H9 (cell line): ENCODE measurements around the gene GTF2F2. TPM values are rescaled to one million over a fixed set of nuclear protein-coding genes. Genes with fewer than 3 reads are reported as not detected.

Experiments
- DNase-seq: peaks from one replicate; pipeline ENCODE4 v3.0.0-alpha.2; 2017
- H2AFZ ChIP-seq: one replicate; pipeline ENCODE4 v1.6.1; 2013; ENCODE audit warnings: mild to moderate bottlenecking, low read length, control low read depth, moderate library complexity
- H2AK5ac ChIP-seq: 2 replicates; pipeline ENCODE4 v1.6.1; 2013; ENCODE audit warnings: low read length, control low read depth, mixed read lengths; ENCODE audit not compliant: insufficient read length
- H2BK120ac ChIP-seq: one replicate; pipeline ENCODE4 v1.6.1; 2013; ENCODE audit warnings: low read depth, mild to moderate bottlenecking, low read length, control low read depth, inconsistent platforms; ENCODE audit not compliant: poor library complexity, severe bottlenecking
- H2BK12ac ChIP-seq: 2 replicates; pipeline ENCODE4 v1.6.1; 2013; ENCODE audit warnings: low read length, control low read depth, mixed read lengths, low read depth; ENCODE audit not compliant: insufficient read length
- H2BK15ac ChIP-seq: 2 replicates; pipeline ENCODE4 v1.6.1; 2013; ENCODE audit warnings: low read depth, low read length, control low read depth
- H2BK20ac ChIP-seq: one replicate; pipeline ENCODE4 v1.6.1; 2013; ENCODE audit warnings: low read depth, mild to moderate bottlenecking, low read length, control low read depth, inconsistent platforms; ENCODE audit not compliant: poor library complexity, severe bottlenecking
- H2BK5ac ChIP-seq: 2 replicates; pipeline ENCODE4 v1.6.1; 2013; ENCODE audit warnings: low read length, control low read depth, mixed read lengths; ENCODE audit not compliant: insufficient read length
- H3K14ac ChIP-seq: 2 replicates; pipeline ENCODE4 v1.6.1; 2013; ENCODE audit warnings: low read length, control low read depth; ENCODE audit not compliant: insufficient read depth
- H3K18ac ChIP-seq: 2 replicates; pipeline ENCODE4 v1.6.1; 2013; ENCODE audit warnings: low read depth, mild to moderate bottlenecking, mixed read lengths, low read length, control low read depth; ENCODE audit not compliant: insufficient read length
- H3K23ac ChIP-seq: 2 replicates; pipeline ENCODE4 v1.6.1; 2013; ENCODE audit warnings: low read length, control low read depth, mixed read lengths, low read depth; ENCODE audit not compliant: insufficient read length
- H3K23me2 ChIP-seq: 2 replicates; pipeline ENCODE4 v1.6.1; 2013; ENCODE audit warnings: low read depth, mild to moderate bottlenecking, mixed read lengths, low read length, control low read depth; ENCODE audit not compliant: insufficient read length, poor library complexity, severe bottlenecking
- H3K27ac ChIP-seq: 2 replicates; pipeline ENCODE4 v1.5.1; 2013; ENCODE audit warnings: low read length, control low read depth, mixed read lengths, low read depth; ENCODE audit not compliant: insufficient read length
- H3K27me3 ChIP-seq: 2 replicates; pipeline ENCODE4 v1.6.1; 2013; ENCODE audit warnings: low read length, control low read depth, inconsistent platforms; ENCODE audit not compliant: insufficient read depth
- H3K4ac ChIP-seq: 2 replicates; pipeline ENCODE4 v1.6.1; 2013; ENCODE audit warnings: low read depth, mild to moderate bottlenecking, control low read depth, inconsistent platforms, low read length, moderate library complexity
- H3K4me1 ChIP-seq: 2 replicates; pipeline ENCODE4 v1.6.1; 2013; ENCODE audit warnings: low read length, control low read depth, inconsistent platforms; ENCODE audit not compliant: insufficient read depth
- H3K4me2 ChIP-seq: 2 replicates; pipeline ENCODE4 v1.6.1; 2013; ENCODE audit warnings: low read length, control low read depth, mixed read lengths; ENCODE audit not compliant: insufficient read length, insufficient read depth
- H3K56ac ChIP-seq: 2 replicates; pipeline ENCODE4 v1.6.1; 2013; ENCODE audit warnings: low read depth, mild to moderate bottlenecking, mixed read lengths, low read length, control low read depth; ENCODE audit not compliant: insufficient read length
- H3K79me1 ChIP-seq: 2 replicates; pipeline ENCODE4 v1.6.1; 2013; ENCODE audit warnings: low read depth, mild to moderate bottlenecking, moderate library complexity, low read length, control low read depth, inconsistent platforms; ENCODE audit not compliant: insufficient read depth, poor library complexity, severe bottlenecking
- H3K79me2 ChIP-seq: 2 replicates; pipeline ENCODE4 v1.6.1; 2013; ENCODE audit warnings: low read length, control low read depth, inconsistent platforms; ENCODE audit not compliant: insufficient read depth
- H3K9ac ChIP-seq: 2 replicates; pipeline ENCODE4 v1.6.1; 2013; ENCODE audit warnings: low read length, control low read depth, mixed read lengths; ENCODE audit not compliant: insufficient read length; ENCODE audit errors: extremely low read depth
- H3K9me3 ChIP-seq: one replicate; pipeline ENCODE4 v1.6.1; 2013; ENCODE audit warnings: low read depth, low read length, inconsistent platforms; ENCODE audit not compliant: control insufficient read depth
- H3T11ph ChIP-seq: one replicate; pipeline ENCODE4 v1.6.1; 2013; ENCODE audit warnings: mild to moderate bottlenecking, low read length, control low read depth, inconsistent platforms
- H4K20me1 ChIP-seq: one replicate; pipeline ENCODE4 v1.6.1; 2013; ENCODE audit not compliant: control insufficient read depth, insufficient read length, insufficient read depth
- H4K5ac ChIP-seq: 2 replicates; pipeline ENCODE4 v1.6.1; 2013; ENCODE audit warnings: low read depth, mild to moderate bottlenecking, mixed read lengths, low read length, control low read depth; ENCODE audit not compliant: insufficient read length
- H4K8ac ChIP-seq: replicated peaks from 2 replicates; pipeline ENCODE4 v1.6.1; 2013; ENCODE audit warnings: low read length, control low read depth, mixed read lengths, low read depth; ENCODE audit not compliant: insufficient read length
- H4K91ac ChIP-seq: 2 replicates; pipeline ENCODE4 v1.6.1; 2013; ENCODE audit warnings: low read depth, mild to moderate bottlenecking, moderate library complexity, mixed read lengths, low read length, control low read depth; ENCODE audit not compliant: insufficient read length
- H3K27ac Mint-ChIP-seq, 3 experiments: 2 replicates in 2 of 3; 3 replicates in 1 of 3; pipeline ENCODE4 v1.8.0; 2020 to 2021; ENCODE audit warnings: mixed read lengths in 3 of 3, mild to moderate bottlenecking in 1 of 3, moderate library complexity in 1 of 3
- H3K27me3 Mint-ChIP-seq: 2 replicates; pipeline ENCODE4 v1.8.0; 2021; ENCODE audit warnings: low read depth, mild to moderate bottlenecking, moderate library complexity, mixed read lengths
- H3K36me3 Mint-ChIP-seq, 3 experiments: 2 replicates in 2 of 3; 3 replicates in 1 of 3; pipeline ENCODE4 v1.8.0; 2020 to 2021; ENCODE audit warnings: low read depth in 3 of 3, mixed read lengths in 3 of 3; ENCODE audit not compliant: insufficient read depth in 1 of 3
- H3K4me1 Mint-ChIP-seq, 2 experiments: 2 replicates each; pipeline ENCODE4 v1.8.0; 2020; ENCODE audit warnings: mixed read lengths in 2 of 2
- H3K4me3 Mint-ChIP-seq, 2 experiments: 2 replicates in 1 of 2; 3 replicates in 1 of 2; pipeline ENCODE4 v1.8.0; 2020 to 2021; ENCODE audit warnings: mild to moderate bottlenecking in 2 of 2, mixed read lengths in 2 of 2, moderate library complexity in 1 of 2
- H3K9me3 Mint-ChIP-seq, 2 experiments: 2 replicates in 1 of 2; 3 replicates in 1 of 2; pipeline ENCODE4 v1.8.0; 2020; ENCODE audit warnings: mild to moderate bottlenecking in 2 of 2, mixed read lengths in 2 of 2, moderate library complexity in 1 of 2
- CTCF ChIP-seq: fragments of 200-600 bp; sonication (generic); conservative IDR thresholded peaks from 3 replicates; pipeline ENCODE4 v1.8.0; 2021; ENCODE audit warnings: antibody characterized with exemption, mild to moderate bottlenecking
- WGBS: extraction: QIAGEN DNeasy Blood & Tissue Kit; methylation state at CpG from one replicate; pipeline ENCODE4 v1.1.7; 2013; ENCODE audit warnings: missing lambda C conversion rate, low lambda C conversion rate, mixed read lengths; ENCODE audit not compliant: insufficient read length; ENCODE audit errors: extremely low coverage; 5-methylcytosine and 5-hydroxymethylcytosine counted together
- total RNA-seq: library from RNA; stranded (reverse); gene quantifications from 2 replicates; pipeline ENCODE4 v1.2.1, GENCODE V29; 2021

Gene GTF2F2
- total RNA-seq, 1 experiment from 2014 or later, result 29.6 TPM

GRCh38 chr13:45220403-45220802, 100.1 kb downstream of the GTF2F2 start:
- Histone ChIP-seq H3K18ac (no peak overlapping the region), H2BK5ac (no peak overlapping the region), H4K8ac (no peak overlapping the region), H2BK120ac (no peak overlapping the region), H3K79me1 (no peaks in the 10 kb centered on the region), H2BK15ac (no peak overlapping the region), H3K79me2 (no peaks in the 10 kb centered on the region), H3K27ac (no peak overlapping the region), H3T11ph (no peak overlapping the region), H4K91ac (no peak overlapping the region), H2AFZ (no peak overlapping the region), H2AK5ac (no peak overlapping the region), H3K27me3 (no peaks in the 10 kb centered on the region), H3K9ac (no peak overlapping the region), H3K4me2 (no peak overlapping the region), H3K4ac (no peak overlapping the region), H3K23me2 (no peaks in the 10 kb centered on the region), H3K9me3 (no peaks in the 10 kb centered on the region), H3K4me1 (peaks cover 2% of the 10 kb centered on the region; the same call in 1 of the 2 replicates), H3K14ac (no peak overlapping the region), H4K20me1 (no peaks in the 10 kb centered on the region), H4K5ac (no peak overlapping the region), H3K23ac (no peak overlapping the region), H2BK12ac (no peak overlapping the region), H3K56ac (no peak overlapping the region), H2BK20ac (no peak overlapping the region)
- no peaks in the 10 kb centered on the region for H3K9me3 Mint-ChIP-seq
- TF ChIP-seq CTCF, result no peak
- no peaks in the 10 kb centered on the region for H3K27me3 Mint-ChIP-seq
- DNase-seq, result no peak
- WGBS, result no CpG with 5 or more reads among the region's 4 CpGs
- H3K27ac Mint-ChIP-seq, result 0 out of 7 replicates have a peak overlapping the region, but pooled peaks of 1 of the 3 experiments have one; percentile 30
- H3K4me1 Mint-ChIP-seq, result peaks cover 29 to 37% of the 10 kb centered on the region in 2 experiments
- no peak overlapping the region for H3K4me3 Mint-ChIP-seq
- peaks cover 0 to 4% (median 3%) of the 10 kb centered on the region in 3 experiments; a peak in 5 of 7 replicates for H3K36me3 Mint-ChIP-seq
